Stimulated activated CD4-positive, alpha-beta T cell treated with anti-CD3 and anti-CD28 coated beads, Interleukin-12 subunit alpha, Interleukin-12 subunit beta, amount 100 ng/mL, for 24 hours (primary cell): Measurements from ENCODE around the gene ING1.
"Not testable (repeated sequence)": the region's sequence is repeated elsewhere in the genome, so short reads cannot be mapped to it uniquely, and the experiment has no call there.

ENCODE experiments used
- DNase-seq, 2 experiments: peaks; one replicate each; pipeline ENCODE4 v3.0.0-alpha.2; 2020; ENCODE audit warnings: low read depth in 2 of 2

Gene ING1

DNA sequence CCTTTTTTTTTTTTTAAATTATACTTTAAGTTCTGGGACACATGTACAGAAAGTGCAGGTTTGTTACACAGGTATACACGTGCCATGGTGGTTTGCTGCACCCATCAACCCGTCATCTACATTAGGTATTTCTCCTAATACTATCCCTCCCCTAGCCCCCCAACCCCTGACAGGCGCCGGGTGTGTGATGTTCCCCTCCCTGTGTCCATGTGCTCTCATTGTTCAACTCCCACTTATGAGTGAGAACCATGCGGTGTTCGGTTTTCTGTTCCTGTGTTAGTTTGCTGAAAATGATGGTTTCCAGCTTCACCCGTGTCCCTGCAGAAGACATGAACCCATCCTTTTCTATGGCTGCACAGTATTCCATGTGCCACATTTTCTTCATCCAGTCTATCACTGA lies 17.7 kb upstream of the ING1 start:
- not testable (repeated sequence) for DNase-seq

DNA sequence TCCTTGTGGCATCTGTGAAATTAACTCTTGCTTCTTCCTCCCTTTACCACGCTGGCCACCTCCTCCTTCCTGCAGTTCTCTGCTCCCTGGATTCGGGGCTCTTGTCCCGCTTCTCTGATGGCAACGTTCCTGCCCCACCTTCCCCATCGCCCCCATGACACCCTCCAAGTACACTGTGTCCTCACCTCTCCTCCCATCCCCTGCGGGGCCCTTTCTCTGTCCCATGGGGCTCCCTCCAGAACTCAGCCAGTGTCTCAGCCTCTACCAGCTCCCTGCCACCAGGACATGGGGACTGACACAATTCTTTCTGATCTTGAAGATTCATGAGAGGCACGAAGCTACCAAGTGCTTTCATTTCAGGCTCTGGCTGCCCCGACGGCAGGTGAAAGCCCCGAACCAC lies 16.7 kb upstream of the ING1 start:
- no peak for DNase-seq

DNA sequence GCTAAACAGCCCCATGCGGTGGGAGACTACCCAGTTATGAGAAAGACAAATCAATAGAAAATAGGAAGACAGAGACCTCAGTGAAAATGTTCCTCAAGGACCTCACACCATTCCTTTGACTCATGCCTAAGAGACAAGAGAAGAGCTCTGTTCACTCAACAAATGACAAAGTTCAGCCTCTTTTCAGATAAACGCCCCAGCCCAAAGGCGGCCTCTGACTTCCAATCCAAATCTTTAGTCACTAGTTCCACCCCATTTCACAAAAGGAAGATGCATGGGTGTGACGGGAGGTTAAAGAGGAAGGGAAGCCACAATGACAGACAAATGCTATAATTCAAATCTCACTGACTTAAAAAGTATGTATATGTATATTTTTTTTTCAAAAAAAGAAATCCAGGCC lies 15.7 kb upstream of the ING1 start:
- no peak for DNase-seq

DNA sequence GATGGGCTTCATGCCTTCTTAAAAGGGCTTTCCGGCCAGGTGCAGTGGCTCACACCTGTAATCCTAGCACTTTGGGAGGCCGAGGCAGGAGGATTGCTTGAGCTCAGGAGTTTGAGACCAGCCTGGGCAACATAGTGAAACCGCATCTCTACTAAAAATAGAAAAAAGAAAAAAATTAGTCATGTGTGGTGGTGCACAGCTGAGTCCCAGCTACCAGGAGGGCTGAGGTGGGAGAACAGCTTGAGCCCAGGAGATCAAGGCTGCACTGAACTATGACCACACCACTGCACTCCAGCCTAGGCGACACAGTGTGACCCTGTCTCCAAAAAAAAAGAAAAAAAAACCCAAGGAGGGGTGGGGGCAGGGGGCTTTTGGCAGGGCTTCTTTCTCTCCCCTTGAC lies 14.8 kb upstream of the ING1 start:
- DNase-seq: no peak

DNA sequence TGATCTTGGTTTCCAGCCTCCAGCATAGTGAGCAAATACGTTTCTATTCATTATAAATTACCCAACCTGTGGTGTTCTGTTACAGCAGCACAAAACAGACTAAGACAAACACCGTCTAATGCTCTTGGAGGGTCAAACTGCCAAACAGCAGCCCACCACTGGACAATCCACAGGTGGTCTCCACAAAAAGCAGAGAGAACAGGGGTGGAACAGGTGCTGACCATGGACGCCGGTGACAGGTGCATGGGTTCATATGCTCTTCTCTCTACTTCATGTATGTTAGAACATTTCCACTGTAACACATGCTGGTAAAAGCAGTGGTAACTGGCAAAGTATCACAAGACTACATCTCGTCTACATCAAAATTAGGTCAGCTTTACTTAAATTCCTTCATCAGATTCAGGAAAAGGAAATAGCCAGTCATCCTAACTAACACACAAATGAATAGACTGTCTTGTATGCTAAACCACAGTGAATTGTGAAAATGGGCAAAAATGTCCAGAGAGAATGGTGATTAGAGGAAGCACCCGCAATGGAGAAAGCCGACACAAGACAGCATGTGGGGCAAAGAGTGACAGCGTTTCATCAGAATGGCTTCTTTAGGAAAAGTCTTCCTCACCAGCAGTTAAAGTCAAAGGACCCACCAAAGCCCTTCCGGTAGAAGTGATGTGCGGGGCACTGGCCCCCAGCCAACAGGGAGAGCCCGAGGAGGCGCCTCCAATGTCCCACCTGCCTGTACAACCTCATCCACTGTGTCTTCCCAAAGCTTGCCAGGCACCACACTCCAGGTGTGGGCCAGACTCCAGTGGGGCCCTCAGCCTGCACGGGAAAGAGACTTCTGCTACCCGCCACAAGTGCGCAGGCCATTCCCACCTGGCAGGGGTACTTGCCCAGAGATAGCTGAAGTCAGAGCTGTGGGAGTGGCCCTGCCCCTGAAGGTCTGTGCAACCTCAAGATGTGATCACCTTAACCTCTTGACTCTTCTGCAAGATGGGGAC lies 14.1 kb upstream of the ING1 start:
- DNase-seq: no peak

DNA sequence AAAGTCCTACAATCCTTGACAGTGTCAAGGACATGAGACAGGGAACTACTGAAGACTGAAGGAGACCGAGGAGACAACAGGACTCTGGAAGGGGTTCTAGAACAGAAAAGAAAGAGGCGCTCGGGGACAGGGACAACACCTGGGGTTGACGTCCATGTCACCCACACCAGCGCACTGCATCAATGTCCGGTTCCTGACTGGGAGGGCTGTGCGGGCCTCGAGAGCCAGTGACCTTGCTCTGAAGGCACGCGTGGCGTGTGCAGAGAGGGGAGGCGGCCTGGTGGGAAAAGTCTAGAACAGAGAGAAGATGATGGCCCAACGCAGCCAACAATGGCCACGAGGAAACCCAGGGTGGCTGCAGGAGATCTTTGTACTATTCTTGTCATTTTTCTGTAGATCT lies 13.3 kb upstream of the ING1 start:
- no peak for DNase-seq

DNA sequence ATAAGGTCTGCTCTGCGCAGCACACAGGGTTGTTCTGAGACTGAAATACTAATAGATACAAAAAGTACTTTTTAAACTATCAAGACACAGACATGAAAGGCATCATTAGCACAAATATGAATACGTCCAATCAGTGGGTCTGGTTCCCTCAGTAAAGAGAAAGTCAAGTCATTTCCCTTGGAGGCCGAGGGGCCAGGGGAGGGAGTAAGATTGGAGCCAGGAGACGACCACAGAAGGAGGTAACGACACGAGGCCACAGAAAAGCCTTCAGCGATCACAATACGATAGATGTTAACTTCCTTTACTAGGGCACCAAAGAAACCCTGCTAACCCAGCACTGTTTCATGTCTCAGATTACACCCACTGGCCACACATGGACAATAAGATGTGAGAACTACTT lies 12.9 kb upstream of the ING1 start:
- no peak for DNase-seq

DNA sequence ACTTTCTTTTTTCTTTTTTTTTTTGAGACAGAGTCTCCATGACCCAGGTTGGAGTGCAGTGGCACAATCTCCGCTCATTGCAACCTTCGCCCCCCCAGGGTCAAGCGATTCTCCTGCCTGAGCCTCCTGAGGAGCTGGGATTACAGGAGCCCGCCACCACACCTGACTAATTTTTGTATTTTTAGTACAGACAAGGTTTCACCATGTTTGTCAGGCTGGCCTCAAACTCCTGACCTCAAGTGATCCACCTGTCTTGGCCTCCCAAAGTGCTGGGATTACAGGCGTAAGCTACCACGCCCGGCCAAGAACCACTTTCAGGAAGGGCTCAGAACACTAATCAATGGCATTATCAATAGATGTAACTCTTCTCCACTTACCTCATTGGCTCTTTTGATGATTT lies 12.4 kb upstream of the ING1 start:
- DNase-seq: not testable (repeated sequence)

DNA sequence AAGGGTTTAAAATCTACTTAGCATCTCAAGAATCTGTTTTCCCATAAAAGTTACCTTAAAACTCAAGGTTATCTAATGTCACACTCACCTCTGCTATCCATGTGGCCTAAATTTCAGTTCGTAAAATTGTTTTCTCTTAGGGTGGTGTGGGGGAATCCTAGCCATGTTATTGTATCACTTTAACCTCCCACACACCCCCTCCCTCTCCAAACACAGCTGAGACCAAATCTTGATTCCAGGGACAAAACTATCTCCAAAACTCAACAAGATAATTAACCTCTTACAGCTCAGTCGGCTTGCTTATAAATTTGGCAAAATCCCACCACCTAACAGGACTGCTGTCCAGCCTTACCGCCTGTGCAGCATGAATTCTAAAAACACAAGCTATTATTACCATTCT lies 11.4 kb upstream of the ING1 start:
- DNase-seq: no peak

DNA sequence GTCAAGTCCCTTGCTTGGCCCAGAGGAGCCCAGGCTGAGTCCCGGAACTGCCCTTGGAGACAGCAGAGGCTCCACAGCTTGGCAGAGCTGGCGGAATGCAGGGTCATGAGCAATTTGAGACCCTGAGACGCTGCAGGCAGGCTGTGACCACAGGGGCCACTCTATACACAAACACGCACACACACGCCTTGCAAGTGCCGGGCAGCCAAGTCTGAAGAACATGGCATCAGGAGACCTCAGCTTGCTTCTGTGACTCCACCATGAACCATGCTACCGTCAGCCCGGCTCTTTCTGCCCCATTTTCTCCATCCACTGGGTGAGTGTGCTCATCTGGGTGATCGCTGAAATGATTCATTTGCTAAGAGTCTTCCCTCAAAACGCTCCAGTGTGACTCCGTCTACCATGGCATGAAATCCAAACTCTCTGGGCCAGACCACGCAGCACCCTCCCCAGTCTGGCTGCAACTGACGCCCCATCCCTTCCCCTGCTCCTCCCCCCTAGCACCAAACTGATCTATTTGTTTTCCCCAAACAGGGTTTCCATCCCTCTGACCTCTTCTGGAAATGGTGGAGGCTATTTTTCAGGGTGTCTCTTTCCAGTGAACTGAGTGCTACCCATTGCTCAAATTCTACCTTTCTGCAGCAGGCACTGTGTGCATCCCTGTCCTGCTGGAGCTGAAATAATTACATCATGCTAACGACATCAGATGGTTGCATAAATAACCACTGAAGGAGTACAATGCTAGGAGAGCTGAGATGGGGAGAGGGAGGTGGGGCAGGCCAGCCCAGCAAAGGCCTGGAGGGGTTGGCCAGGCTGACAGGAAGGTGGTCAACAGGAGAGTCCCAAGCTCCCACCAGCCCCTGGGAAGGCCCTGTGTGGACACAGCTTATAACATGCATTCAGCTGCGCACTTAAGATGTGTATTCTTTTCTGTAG lies 10.6 kb upstream of the ING1 start:
- DNase-seq: no peak

DNA sequence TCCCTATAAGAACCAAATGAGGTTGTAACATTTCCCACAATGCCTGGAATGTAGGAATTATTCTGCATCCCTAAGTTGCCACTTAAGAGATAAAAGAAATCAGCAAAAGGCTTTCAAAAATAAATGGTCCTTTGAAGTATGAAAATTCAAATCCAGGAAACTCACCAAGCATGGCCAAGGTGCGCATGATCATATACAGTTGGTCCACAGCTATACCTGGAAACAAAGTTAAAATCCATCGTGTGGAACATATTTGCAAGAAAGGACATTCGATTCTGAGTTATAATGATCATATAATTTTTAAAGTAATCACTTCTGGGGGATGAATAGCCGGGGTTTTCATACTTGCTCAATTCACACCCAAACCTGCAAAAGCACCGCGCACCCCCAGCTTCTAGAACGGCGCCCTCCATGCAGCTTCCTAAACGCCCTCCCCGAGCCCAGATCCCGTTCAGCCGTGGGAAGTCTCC lies 8.1 kb upstream of the ING1 start:
- no peak for DNase-seq

DNA sequence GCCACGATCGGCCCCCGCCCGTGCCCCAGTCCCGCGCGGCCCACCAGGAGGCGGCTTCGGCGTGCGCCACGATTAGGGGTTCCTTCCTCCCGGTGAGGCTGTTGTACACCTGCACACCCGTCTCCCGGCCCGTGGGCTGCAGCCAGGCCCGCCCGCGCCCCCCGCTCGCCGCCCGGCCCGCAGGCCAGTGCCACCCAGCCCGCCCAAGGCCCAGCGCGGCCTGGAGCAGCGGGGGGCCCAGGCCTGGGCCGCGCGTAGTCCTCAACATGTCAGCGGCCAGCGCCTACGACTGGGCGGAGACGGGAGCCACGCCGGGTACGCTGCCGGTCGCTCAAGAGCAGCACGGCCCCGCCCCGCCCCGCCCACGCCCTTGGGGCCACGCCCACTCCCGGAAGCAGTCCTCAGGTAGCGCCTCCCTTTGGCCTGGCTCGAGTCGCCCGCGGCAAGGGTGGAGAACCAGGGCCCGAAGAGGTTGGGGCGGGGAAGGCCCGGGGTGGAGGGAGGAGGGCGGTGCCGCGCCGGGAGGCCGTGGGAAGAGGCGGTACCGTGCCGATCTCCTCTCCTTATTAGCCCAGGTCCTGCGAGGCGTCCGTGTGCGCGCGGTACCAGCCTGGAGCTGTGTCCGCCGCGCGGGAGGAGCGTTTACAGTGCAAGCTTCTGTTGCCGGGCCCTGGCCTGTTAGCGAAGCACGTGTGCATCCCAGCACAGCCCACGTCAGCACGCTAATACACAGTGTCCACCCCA lies 7.5 kb upstream of the ING1 start, which contains the start of gene CARS2:
Gene CARS2, minus strand, starts transcription at position 291 of the 744 bp plus-strand sequence. Its CDS starts 23 bp downstream, at position 268.
- peak; percentile 90 to 92 for DNase-seq

DNA sequence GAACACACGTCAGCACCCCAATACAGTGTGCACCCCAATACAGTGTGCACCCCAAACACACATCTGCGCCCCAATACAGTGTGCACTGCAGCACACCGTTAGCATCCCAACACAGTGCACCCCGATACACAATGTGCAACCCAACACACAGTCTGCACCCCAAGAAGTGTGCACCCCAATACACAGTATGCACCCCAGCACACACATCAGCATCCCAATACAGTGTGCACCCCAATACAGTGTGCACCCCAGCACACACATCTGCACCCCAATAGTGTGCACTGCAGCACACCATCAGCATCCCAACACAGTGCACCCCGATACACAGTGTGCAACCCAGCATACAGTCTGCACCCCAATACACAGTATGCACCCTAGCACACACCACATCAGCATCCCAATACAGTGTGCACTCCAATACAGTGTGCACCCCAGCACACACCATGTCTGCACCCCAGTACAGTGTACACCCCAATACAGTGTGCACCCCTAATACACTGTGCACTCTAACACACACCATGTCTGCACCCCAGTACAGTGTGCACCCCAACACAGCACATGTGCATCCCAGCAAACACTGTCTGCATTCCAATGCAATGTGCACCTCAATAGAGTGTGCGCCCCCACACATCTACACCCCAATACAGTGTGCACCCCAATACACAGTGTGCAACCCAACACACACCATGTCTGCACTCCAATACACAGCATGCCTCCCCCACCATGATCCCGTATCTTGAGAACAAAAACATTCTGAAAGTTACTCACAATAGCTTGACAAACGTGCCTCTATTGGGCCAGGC lies 6.7 kb upstream of the ING1 start:
- DNase-seq: no peak

DNA sequence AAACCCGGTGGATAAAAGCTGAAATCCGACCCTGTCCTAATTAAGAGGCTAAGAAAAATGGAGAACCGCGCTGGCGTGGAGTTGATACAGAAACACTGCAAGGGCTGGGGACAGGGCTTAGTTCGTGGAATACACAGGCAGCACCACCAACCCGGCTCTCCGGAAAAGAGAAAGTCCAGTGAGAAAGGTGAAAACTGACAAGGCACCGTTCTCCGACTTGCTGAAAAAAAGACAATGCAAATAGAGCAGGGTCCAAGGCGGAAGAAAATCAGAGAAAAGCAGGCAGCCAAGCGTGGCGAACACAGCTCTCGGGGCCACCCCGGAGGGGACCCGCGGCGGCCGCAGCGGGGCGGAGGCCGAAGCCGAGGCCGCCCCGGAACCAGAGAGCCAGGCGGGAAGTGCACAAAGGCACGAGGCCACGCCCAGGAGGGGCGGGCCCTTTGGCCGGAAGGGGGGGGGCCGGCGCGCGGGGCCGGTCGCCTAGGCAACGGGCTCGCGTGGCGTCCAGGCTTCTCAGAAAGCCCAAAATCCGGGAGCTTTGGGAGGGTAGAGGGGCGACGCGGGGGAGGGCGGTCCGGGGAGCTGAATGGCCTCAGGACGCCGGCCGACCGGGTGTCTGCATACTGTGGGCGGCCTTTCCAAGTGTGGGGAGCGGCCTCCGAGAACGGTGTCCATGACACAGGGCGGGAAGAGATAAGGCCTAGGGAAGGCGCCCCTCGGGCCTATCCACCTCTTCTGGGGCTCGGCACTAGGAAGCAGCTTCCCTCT lies 1.2 kb upstream of the ING1 start:
- peak; percentile 72 to 76 for DNase-seq

DNA sequence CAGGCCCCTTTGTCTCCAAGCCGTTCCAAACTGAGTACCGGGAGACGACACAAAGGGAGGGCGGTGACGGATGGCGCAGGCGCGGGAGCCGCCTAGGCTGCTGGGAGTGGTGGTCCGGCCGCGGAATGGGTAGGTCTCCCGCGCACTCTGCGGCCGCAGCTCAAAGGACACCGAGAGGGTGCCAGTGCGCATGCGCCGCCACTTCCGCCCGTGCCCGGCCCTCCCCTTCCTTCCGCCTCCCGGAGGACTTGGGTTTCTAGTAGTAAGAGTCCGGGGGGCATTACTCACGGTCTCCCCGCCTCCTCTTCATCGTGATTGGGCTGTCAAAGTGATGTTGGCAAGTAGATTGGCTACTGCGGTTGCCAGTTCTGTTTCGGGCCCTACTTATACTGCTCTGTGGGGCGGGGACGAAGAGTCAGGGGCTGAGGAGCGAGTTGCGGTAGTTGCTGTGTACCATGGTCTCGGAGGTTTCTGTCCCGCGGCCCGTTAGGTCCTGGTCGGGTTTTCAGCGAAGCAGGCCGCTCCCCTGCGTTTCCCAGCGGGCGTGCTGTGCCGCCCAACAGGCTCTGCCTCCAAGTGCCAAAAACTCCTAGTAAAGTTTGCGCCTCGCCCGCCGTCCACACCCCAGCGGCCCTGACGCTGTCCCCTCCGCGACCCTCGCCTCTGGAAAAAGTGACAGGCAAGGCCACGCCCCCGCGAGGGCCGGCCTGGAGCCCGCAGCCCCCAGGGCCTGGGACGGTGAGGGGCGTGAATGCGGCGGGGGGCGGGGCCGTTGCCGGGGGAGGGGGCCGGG lies 455 bp upstream of the ING1 start:
- DNase-seq: peak; percentile 98 to 99

DNA sequence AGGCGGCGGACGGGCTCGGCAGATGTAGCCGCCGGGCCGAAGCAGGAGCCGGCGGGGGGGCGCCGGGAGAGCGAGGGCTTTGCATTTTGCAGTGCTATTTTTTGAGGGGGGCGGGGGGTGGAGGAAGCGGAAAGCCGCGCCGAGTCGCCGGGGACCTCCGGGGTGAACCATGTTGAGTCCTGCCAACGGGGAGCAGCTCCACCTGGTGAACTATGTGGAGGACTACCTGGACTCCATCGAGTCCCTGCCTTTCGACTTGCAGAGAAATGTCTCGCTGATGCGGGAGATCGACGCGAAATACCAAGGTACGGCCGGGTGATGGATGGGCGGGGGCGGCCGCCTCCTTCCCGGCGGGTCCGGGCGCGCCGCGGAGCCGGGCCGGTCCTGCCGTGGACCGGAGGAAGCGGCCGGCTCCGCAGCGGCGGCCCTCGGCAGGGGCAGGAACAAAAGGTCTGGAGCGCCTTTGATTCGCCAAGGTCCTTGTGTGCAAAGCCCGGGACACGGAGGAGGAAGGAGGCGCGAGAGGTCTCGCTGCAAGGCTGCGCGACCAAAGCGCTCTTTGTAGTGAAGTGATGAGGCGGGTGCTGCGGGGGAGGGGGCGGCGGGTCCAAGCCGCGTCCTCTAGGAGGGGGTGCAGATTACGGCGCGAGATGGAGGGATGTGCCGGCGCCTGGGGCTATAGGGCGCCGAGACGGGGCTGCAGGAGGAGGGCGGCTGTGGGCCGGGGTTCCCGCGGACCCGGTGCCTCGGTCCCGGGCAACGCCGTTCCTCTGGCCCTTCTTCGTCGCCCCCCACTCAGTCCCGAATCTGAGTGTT lies 689 bp downstream of the ING1 start:
- peak; percentile 37 to 49 for DNase-seq

DNA sequence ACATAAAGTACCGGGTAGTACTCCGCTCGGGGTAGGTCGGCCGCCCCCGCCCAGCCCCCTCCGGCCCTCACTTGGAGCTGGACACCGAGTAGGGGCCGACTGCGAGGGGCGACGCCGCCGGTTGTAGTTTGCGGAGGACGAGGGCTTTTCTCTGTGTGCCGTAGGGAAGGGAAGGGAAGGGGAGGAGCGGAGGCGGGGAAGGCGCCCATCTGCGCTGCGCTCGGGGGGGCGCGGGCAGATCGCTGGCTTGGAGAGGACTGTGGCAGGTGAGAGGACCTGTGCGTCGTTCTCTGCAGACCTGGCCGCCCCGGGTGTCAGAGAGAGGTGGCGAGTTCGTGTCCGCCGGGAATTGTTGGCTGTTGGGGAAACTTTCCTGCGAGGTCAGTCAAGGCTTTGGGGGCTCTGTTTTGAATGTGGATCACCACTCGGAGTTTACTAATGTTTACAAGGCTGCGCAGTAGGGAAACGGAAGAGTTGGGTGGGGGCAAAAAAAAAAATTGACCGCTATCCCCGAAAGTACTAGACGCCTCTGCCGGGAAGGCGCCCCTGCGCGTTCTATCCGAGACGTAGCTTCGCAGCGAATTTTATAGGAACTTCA lies 1.4 kb downstream of the ING1 start:
- peak; percentile 11 to 41 for DNase-seq
